Uterus (tissue), 4 donors: ENCODE data around the gene ALDH9A1. TPM values are rescaled to one million over a fixed set of nuclear protein-coding genes. Genes with fewer than 3 reads are reported as not detected.
"Not testable (repeated sequence)": the region's sequence is repeated elsewhere in the genome, so short reads cannot be mapped to it uniquely, and the experiment has no call there.

Experiments
- DNase-seq, 2 donors: peaks; one replicate each; pipeline ENCODE4 v3.0.0-alpha.2; 2019 to 2020
- H3K27ac ChIP-seq, 2 donors: fragments of 200-600 bp; sonication (generic); 1 replicate in 1 of 2; 2 replicates in 1 of 2; pipeline ENCODE4 v1.5.1; 2016 to 2018
- H3K27me3 ChIP-seq, 2 donors: fragments of 200-600 bp; sonication (generic); one replicate each; pipeline ENCODE4 v1.5.1; 2018 to 2019; ENCODE audit warnings: control low read depth in 1 of 2
- H3K36me3 ChIP-seq, 2 donors: fragments of 200-600 bp; sonication (generic); one replicate each; pipeline ENCODE4 v1.5.1; 2019; ENCODE audit warnings: control low read depth in 1 of 2
- H3K4me1 ChIP-seq, 2 donors: fragments of 200-600 bp; sonication (generic); one replicate each; pipeline ENCODE4 v1.5.1; 2018 to 2019; ENCODE audit warnings: control low read depth in 1 of 2
- H3K4me3 ChIP-seq, 2 donors: fragments of 200-600 bp; sonication (generic); 1 replicate in 1 of 2; 2 replicates in 1 of 2; pipeline ENCODE4 v1.5.1; 2018 to 2019; ENCODE audit warnings: mild to moderate bottlenecking in 1 of 2
- H3K9me3 ChIP-seq, 2 donors: fragments of 200-600 bp; sonication (generic); one replicate each; pipeline ENCODE4 v1.5.1; 2019; ENCODE audit warnings: control low read depth in 1 of 2
- POLR2A ChIP-seq, 2 donors: fragments of 450-650 bp; IDR thresholded peaks; one replicate each; pipeline ENCODE4 v1.6.1; 2016; ENCODE audit warnings: antibody characterized with exemption in 2 of 2, mild to moderate bottlenecking in 1 of 2, moderate library complexity in 1 of 2
- intact Hi-C: fragments of 100-400 bp; cut with DNase I; formaldehyde crosslinking; loops from one replicate; pipeline ENCODE4 v1.15.1; 2023; ENCODE audit warnings: low total_unique reads
- total RNA-seq, 4 donors: library from RNA; depleted of rRNA in 3 of 4; stranded (reverse); fragments of >200 nt in 3 of 4; gene quantifications; one replicate each; pipeline versions ENCODE4 v1.1.0 to v1.2.4, GENCODE V29; 2014 to 2023
- TF ChIP-seq, protein P1 (sequence below), 4 experiments: fragments of 200-600 bp in 2 of 4; fragments of 450-650 bp in 2 of 4; sonication (generic) in 2 of 4; IDR thresholded peaks; one replicate each; pipeline ENCODE4 v1.5.1; 2016 to 2019; ENCODE audit warnings: antibody characterized with exemption in 4 of 4, mild to moderate bottlenecking in 2 of 4, moderate library complexity in 1 of 4
- donor health status: DM: yes; HTN: yes; CAD: no.

The ALDH9A1 gene
- total RNA-seq, 4 donors from 2014 or later, result 25.4 to 105 (median 68.4) TPM

DNA sequence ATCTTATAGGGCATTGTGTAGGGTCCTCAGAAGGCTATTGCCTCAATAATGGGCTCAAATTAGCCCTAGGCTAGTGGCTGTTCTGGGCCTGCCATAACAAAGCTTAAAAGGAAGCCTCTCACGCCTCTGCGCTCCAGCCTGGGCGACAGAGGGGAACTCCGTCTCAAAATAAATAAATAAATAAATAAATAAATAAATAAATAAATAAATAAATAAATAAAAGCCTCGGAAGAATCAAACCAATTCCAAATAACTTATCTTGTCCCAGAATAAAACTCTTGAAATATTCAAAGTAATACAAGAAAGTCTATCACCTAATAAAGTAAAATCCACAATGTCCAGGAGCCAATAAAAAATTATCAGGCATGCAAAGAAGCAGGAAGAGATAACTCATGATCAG, 14.4 kb upstream of the ALDH9A1 start:
- H3K9me3 ChIP-seq, result no peaks in the 10 kb centered on the region
- H3K27ac ChIP-seq, result no peak overlapping the region
- DNase-seq, result no peak
- TF ChIP-seq POLR2A (IDR thresholded peaks at IDR 0.05), result no peak
- TF ChIP-seq, protein P1, sequence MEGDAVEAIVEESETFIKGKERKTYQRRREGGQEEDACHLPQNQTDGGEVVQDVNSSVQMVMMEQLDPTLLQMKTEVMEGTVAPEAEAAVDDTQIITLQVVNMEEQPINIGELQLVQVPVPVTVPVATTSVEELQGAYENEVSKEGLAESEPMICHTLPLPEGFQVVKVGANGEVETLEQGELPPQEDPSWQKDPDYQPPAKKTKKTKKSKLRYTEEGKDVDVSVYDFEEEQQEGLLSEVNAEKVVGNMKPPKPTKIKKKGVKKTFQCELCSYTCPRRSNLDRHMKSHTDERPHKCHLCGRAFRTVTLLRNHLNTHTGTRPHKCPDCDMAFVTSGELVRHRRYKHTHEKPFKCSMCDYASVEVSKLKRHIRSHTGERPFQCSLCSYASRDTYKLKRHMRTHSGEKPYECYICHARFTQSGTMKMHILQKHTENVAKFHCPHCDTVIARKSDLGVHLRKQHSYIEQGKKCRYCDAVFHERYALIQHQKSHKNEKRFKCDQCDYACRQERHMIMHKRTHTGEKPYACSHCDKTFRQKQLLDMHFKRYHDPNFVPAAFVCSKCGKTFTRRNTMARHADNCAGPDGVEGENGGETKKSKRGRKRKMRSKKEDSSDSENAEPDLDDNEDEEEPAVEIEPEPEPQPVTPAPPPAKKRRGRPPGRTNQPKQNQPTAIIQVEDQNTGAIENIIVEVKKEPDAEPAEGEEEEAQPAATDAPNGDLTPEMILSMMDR (IDR thresholded peaks at IDR 0.05), result no peak
- intact Hi-C loops, result no loop called here
- H3K4me3 ChIP-seq, result no peak overlapping the region
- H3K36me3 ChIP-seq, result no peaks in the 10 kb centered on the region
- H3K4me1 ChIP-seq, result no peaks in the 10 kb centered on the region
- H3K27me3 ChIP-seq, result no peaks in the 10 kb centered on the region

DNA sequence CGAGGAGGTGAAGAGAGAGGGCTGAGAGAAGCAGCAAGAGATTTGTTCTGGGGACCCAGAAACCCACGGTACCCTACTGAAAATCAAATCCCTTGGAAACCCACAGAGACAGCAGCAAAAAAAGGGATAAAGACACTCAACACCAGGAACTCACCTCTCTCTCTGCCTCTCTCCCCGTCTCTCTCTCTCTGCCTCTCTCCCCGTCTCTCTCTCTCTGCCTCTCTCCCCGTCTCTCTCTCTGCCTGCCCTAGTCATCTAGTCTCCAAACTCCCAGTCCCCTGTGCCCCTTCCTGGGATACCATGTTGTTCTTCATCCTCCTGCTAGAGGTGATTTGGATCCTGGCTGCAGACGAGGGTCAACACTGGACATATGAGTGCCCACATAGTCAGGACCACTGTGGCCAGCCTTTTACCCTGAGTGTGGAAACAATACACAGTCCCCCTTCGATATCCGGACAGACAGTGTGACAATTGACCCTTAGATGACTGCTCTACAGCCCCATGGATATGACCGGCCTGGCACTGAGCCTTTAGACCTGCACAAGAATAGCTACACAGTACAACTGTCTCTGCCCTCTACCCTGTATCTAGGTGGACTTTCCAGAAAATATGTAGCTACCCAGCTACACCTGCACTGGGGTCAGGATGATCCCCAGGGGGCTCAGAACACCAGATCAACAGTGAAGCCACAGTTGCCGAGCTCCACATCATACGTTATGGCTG, 9.8 kb upstream of the ALDH9A1 start:
- intact Hi-C loops, result no loop called here
- H3K27me3 ChIP-seq, result no peaks in the 10 kb centered on the region
- H3K9me3 ChIP-seq, result no peaks in the 10 kb centered on the region
- no peak overlapping the region for H3K27ac ChIP-seq
- DNase-seq, result no peak
- no peaks in the 10 kb centered on the region for H3K36me3 ChIP-seq
- H3K4me3 ChIP-seq, result no peak overlapping the region
- H3K4me1 ChIP-seq, result no peaks in the 10 kb centered on the region
- TF ChIP-seq, protein P1 (IDR thresholded peaks at IDR 0.05), result no peak
- TF ChIP-seq POLR2A (IDR thresholded peaks at IDR 0.05), result no peak

DNA sequence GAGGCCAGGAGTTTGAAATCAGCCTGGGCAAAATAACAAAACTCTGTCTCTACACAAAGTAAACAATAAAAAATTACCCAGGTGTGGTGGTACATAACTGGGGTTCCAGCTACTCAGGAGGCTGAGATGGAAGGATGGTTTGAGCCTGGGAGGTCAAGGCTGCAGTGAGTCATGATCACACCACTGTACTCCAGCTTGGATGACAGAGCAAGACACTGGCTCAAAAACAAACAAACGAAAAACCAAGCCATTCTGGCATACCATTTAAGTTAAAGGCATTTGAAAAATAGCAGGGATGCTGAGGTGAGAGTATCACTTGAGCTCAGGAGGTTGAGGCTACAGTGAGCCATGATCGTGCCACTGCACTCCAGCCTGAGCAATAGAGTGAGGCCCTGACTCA, 5.3 kb upstream of the ALDH9A1 start:
- TF ChIP-seq, protein P1 (IDR thresholded peaks at IDR 0.05), result no peak
- no peak for TF ChIP-seq POLR2A (IDR thresholded peaks at IDR 0.05)
- H3K36me3 ChIP-seq, result no peaks in the 10 kb centered on the region
- H3K9me3 ChIP-seq, result no peaks in the 10 kb centered on the region
- no peak overlapping the region for H3K27ac ChIP-seq
- H3K4me1 ChIP-seq, result no peaks in the 10 kb centered on the region
- H3K4me3 ChIP-seq, result no peak overlapping the region
- no peak for DNase-seq
- intact Hi-C loops, result no loop called here
- no peaks in the 10 kb centered on the region for H3K27me3 ChIP-seq

DNA sequence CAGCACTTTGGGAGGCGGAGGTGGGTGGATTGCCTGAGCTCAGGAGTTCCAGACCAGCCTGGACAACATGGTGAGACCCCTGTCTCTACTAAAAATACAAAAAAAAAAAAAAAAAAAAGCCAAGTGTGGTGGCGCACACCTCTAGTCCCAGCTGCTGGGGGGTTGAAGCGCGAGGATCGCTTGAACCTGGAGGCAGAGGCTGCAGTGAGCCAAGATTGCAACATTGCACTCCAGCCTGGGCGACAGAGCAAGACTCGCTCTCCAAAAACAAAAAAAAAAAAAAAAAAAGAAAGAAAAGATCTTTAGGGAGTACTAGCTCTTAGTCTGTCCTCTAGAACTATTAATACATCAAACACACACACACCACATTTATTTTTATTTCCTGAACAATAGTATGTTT, 3.6 kb upstream of the ALDH9A1 start:
- intact Hi-C loops, H3K9me3 ChIP-seq, H3K27ac ChIP-seq, H3K27me3 ChIP-seq, H3K4me1 ChIP-seq, H3K36me3 ChIP-seq, DNase-seq, H3K4me3 ChIP-seq: not testable (repeated sequence)

DNA sequence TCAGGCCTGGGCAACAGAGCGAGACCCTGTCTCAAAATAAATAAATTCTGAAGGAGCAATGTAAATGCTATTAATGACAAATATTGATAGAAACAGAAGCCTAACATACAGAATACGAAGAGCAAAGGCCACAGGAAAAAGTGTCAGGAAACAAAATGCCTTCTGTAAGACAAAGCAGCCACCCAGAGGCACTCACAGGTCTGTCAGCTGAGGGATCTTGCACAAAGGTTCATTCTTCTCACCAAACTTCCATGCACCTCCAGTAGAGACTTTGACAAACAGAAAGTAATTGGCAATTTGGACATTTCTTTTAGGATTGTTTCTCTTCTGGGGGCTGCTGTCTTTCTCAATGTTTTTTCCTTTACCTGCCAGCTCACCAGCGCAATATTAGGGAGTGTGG, 1.2 kb upstream of the ALDH9A1 start:
- H3K27ac ChIP-seq, result no peak overlapping the region
- no peak for DNase-seq
- peaks cover 13 to 14% of the 10 kb centered on the region in 2 donors for H3K4me1 ChIP-seq
- H3K4me3 ChIP-seq, result no peak overlapping the region
- H3K9me3 ChIP-seq, result no peaks in the 10 kb centered on the region
- H3K27me3 ChIP-seq, result no peaks in the 10 kb centered on the region
- no peaks in the 10 kb centered on the region for H3K36me3 ChIP-seq
- TF ChIP-seq POLR2A (IDR thresholded peaks at IDR 0.05), result no peak
- TF ChIP-seq, protein P1 (IDR thresholded peaks at IDR 0.05), result no peak
- intact Hi-C loops, result no loop called here

DNA sequence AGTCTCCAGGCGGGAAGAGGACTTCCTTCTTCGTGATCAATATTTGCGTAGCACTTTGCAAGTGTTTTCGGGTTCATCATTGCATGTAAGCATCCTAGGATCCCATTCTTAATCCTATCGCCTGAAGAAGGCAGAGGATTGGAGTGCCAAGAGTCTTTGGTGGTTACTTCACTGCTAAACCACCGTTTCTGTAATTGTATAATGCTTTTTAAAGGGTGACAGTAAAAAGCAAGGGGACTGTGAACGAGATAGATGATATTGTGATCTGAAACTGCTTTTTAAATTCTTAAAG, 345 bp upstream of the ALDH9A1 start:
- DNase-seq, result no peak
- Histone ChIP-seq H3K4me3 (peak overlapping the region; percentile 75 to 93), H3K27ac (peak overlapping the region; percentile 91 to 98), H3K36me3 (no peaks in the 10 kb centered on the region), H3K27me3 (no peaks in the 10 kb centered on the region), H3K9me3 (no peaks in the 10 kb centered on the region), H3K4me1 (peaks cover 13 to 14% of the 10 kb centered on the region in 2 donors)
- TF ChIP-seq, protein P1 (IDR thresholded peaks at IDR 0.05), result peak in 1 of 4 experiments; percentile 2
- no peak for TF ChIP-seq POLR2A (IDR thresholded peaks at IDR 0.05)
- intact Hi-C loops, result no loop called here
